H9 (cell line): Measurements from ENCODE around the gene RBKS. TPM values are rescaled to one million over a fixed set of nuclear protein-coding genes. Genes with fewer than 3 reads are reported as not detected.

Experiments used
- DNase-seq: peaks from one replicate; pipeline ENCODE4 v3.0.0-alpha.2; 2017
- H2AFZ ChIP-seq: one replicate; pipeline ENCODE4 v1.6.1; 2013; ENCODE audit warnings: mild to moderate bottlenecking, low read length, control low read depth, moderate library complexity
- H2AK5ac ChIP-seq: 2 replicates; pipeline ENCODE4 v1.6.1; 2013; ENCODE audit warnings: low read length, control low read depth, mixed read lengths; ENCODE audit not compliant: insufficient read length
- H2BK120ac ChIP-seq: one replicate; pipeline ENCODE4 v1.6.1; 2013; ENCODE audit warnings: low read depth, mild to moderate bottlenecking, low read length, control low read depth, inconsistent platforms; ENCODE audit not compliant: poor library complexity, severe bottlenecking
- H2BK12ac ChIP-seq: 2 replicates; pipeline ENCODE4 v1.6.1; 2013; ENCODE audit warnings: low read length, control low read depth, mixed read lengths, low read depth; ENCODE audit not compliant: insufficient read length
- H2BK15ac ChIP-seq: 2 replicates; pipeline ENCODE4 v1.6.1; 2013; ENCODE audit warnings: low read depth, low read length, control low read depth
- H2BK20ac ChIP-seq: one replicate; pipeline ENCODE4 v1.6.1; 2013; ENCODE audit warnings: low read depth, mild to moderate bottlenecking, low read length, control low read depth, inconsistent platforms; ENCODE audit not compliant: poor library complexity, severe bottlenecking
- H2BK5ac ChIP-seq: 2 replicates; pipeline ENCODE4 v1.6.1; 2013; ENCODE audit warnings: low read length, control low read depth, mixed read lengths; ENCODE audit not compliant: insufficient read length
- H3K14ac ChIP-seq: 2 replicates; pipeline ENCODE4 v1.6.1; 2013; ENCODE audit warnings: low read length, control low read depth; ENCODE audit not compliant: insufficient read depth
- H3K18ac ChIP-seq: 2 replicates; pipeline ENCODE4 v1.6.1; 2013; ENCODE audit warnings: low read depth, mild to moderate bottlenecking, mixed read lengths, low read length, control low read depth; ENCODE audit not compliant: insufficient read length
- H3K23ac ChIP-seq: 2 replicates; pipeline ENCODE4 v1.6.1; 2013; ENCODE audit warnings: low read length, control low read depth, mixed read lengths, low read depth; ENCODE audit not compliant: insufficient read length
- H3K23me2 ChIP-seq: 2 replicates; pipeline ENCODE4 v1.6.1; 2013; ENCODE audit warnings: low read depth, mild to moderate bottlenecking, mixed read lengths, low read length, control low read depth; ENCODE audit not compliant: insufficient read length, poor library complexity, severe bottlenecking
- H3K27ac ChIP-seq: 2 replicates; pipeline ENCODE4 v1.5.1; 2013; ENCODE audit warnings: low read length, control low read depth, mixed read lengths, low read depth; ENCODE audit not compliant: insufficient read length
- H3K27me3 ChIP-seq: 2 replicates; pipeline ENCODE4 v1.6.1; 2013; ENCODE audit warnings: low read length, control low read depth, inconsistent platforms; ENCODE audit not compliant: insufficient read depth
- H3K4ac ChIP-seq: 2 replicates; pipeline ENCODE4 v1.6.1; 2013; ENCODE audit warnings: low read depth, mild to moderate bottlenecking, control low read depth, inconsistent platforms, low read length, moderate library complexity
- H3K4me1 ChIP-seq: 2 replicates; pipeline ENCODE4 v1.6.1; 2013; ENCODE audit warnings: low read length, control low read depth, inconsistent platforms; ENCODE audit not compliant: insufficient read depth
- H3K4me2 ChIP-seq: 2 replicates; pipeline ENCODE4 v1.6.1; 2013; ENCODE audit warnings: low read length, control low read depth, mixed read lengths; ENCODE audit not compliant: insufficient read length, insufficient read depth
- H3K56ac ChIP-seq: 2 replicates; pipeline ENCODE4 v1.6.1; 2013; ENCODE audit warnings: low read depth, mild to moderate bottlenecking, mixed read lengths, low read length, control low read depth; ENCODE audit not compliant: insufficient read length
- H3K79me1 ChIP-seq: 2 replicates; pipeline ENCODE4 v1.6.1; 2013; ENCODE audit warnings: low read depth, mild to moderate bottlenecking, moderate library complexity, low read length, control low read depth, inconsistent platforms; ENCODE audit not compliant: insufficient read depth, poor library complexity, severe bottlenecking
- H3K79me2 ChIP-seq: 2 replicates; pipeline ENCODE4 v1.6.1; 2013; ENCODE audit warnings: low read length, control low read depth, inconsistent platforms; ENCODE audit not compliant: insufficient read depth
- H3K9ac ChIP-seq: 2 replicates; pipeline ENCODE4 v1.6.1; 2013; ENCODE audit warnings: low read length, control low read depth, mixed read lengths; ENCODE audit not compliant: insufficient read length; ENCODE audit errors: extremely low read depth
- H3K9me3 ChIP-seq: one replicate; pipeline ENCODE4 v1.6.1; 2013; ENCODE audit warnings: low read depth, low read length, inconsistent platforms; ENCODE audit not compliant: control insufficient read depth
- H3T11ph ChIP-seq: one replicate; pipeline ENCODE4 v1.6.1; 2013; ENCODE audit warnings: mild to moderate bottlenecking, low read length, control low read depth, inconsistent platforms
- H4K20me1 ChIP-seq: one replicate; pipeline ENCODE4 v1.6.1; 2013; ENCODE audit not compliant: control insufficient read depth, insufficient read length, insufficient read depth
- H4K5ac ChIP-seq: 2 replicates; pipeline ENCODE4 v1.6.1; 2013; ENCODE audit warnings: low read depth, mild to moderate bottlenecking, mixed read lengths, low read length, control low read depth; ENCODE audit not compliant: insufficient read length
- H4K8ac ChIP-seq: replicated peaks from 2 replicates; pipeline ENCODE4 v1.6.1; 2013; ENCODE audit warnings: low read length, control low read depth, mixed read lengths, low read depth; ENCODE audit not compliant: insufficient read length
- H4K91ac ChIP-seq: 2 replicates; pipeline ENCODE4 v1.6.1; 2013; ENCODE audit warnings: low read depth, mild to moderate bottlenecking, moderate library complexity, mixed read lengths, low read length, control low read depth; ENCODE audit not compliant: insufficient read length
- H3K27ac Mint-ChIP-seq, 3 experiments: 2 replicates in 2 of 3; 3 replicates in 1 of 3; pipeline ENCODE4 v1.8.0; 2020 to 2021; ENCODE audit warnings: mixed read lengths in 3 of 3, mild to moderate bottlenecking in 1 of 3, moderate library complexity in 1 of 3
- H3K27me3 Mint-ChIP-seq: 2 replicates; pipeline ENCODE4 v1.8.0; 2021; ENCODE audit warnings: low read depth, mild to moderate bottlenecking, moderate library complexity, mixed read lengths
- H3K36me3 Mint-ChIP-seq, 3 experiments: 2 replicates in 2 of 3; 3 replicates in 1 of 3; pipeline ENCODE4 v1.8.0; 2020 to 2021; ENCODE audit warnings: low read depth in 3 of 3, mixed read lengths in 3 of 3; ENCODE audit not compliant: insufficient read depth in 1 of 3
- H3K4me1 Mint-ChIP-seq, 2 experiments: 2 replicates each; pipeline ENCODE4 v1.8.0; 2020; ENCODE audit warnings: mixed read lengths in 2 of 2
- H3K4me3 Mint-ChIP-seq, 2 experiments: 2 replicates in 1 of 2; 3 replicates in 1 of 2; pipeline ENCODE4 v1.8.0; 2020 to 2021; ENCODE audit warnings: mild to moderate bottlenecking in 2 of 2, mixed read lengths in 2 of 2, moderate library complexity in 1 of 2
- H3K9me3 Mint-ChIP-seq, 2 experiments: 2 replicates in 1 of 2; 3 replicates in 1 of 2; pipeline ENCODE4 v1.8.0; 2020; ENCODE audit warnings: mild to moderate bottlenecking in 2 of 2, mixed read lengths in 2 of 2, moderate library complexity in 1 of 2
- WGBS: extraction: QIAGEN DNeasy Blood & Tissue Kit; methylation state at CpG from one replicate; pipeline ENCODE4 v1.1.7; 2013; ENCODE audit warnings: missing lambda C conversion rate, low lambda C conversion rate, mixed read lengths; ENCODE audit not compliant: insufficient read length; ENCODE audit errors: extremely low coverage; 5-methylcytosine and 5-hydroxymethylcytosine counted together
- total RNA-seq: library from RNA; stranded (reverse); gene quantifications from 2 replicates; pipeline ENCODE4 v1.2.1, GENCODE V29; 2021
- TF ChIP-seq, protein P1 (sequence below): fragments of 200-600 bp; sonication (generic); conservative IDR thresholded peaks from 3 replicates; pipeline ENCODE4 v1.8.0; 2021; ENCODE audit warnings: antibody characterized with exemption, mild to moderate bottlenecking

The RBKS gene
- total RNA-seq, 1 experiment from 2014 or later = 2.3 TPM

GRCh38 chr2:27771548-27772335 lies 118.4 kb downstream of the RBKS start, which contains the start of gene MRPL33:
MRPL33 (plus strand) TSS chr2:27771719; CDS start chr2:27771778, 59 bp downstream.
- H2AK5ac ChIP-seq = no peak within 1 kb of the TSS
- Mint-ChIP-seq H3K4me1 (peaks cover 16 to 18% of the 10 kb centered on the region in 2 experiments), H3K27me3 (peaks cover 8% of the 10 kb centered on the region; the same call in 1 of the 2 replicates), H3K9me3 (no peaks in the 10 kb centered on the region), H3K4me3 (peak within 1 kb of the TSS; percentile 99), H3K36me3 (peaks cover 7 to 17% (median 16%) of the 10 kb centered on the region in 3 experiments), H3K27ac (peak within 1 kb of the TSS; percentile 99 to 100 (median 100))
- H3K79me1 ChIP-seq = peaks cover 8% of the 10 kb centered on the region
- H2BK15ac ChIP-seq = no peak within 1 kb of the TSS
- H3K14ac ChIP-seq = peak within 1 kb of the TSS; percentile 94; the same call in 1 of the 2 replicates
- peak within 1 kb of the TSS; percentile 97 for H3K18ac ChIP-seq
- no peak within 1 kb of the TSS for H4K5ac ChIP-seq
- no peak within 1 kb of the TSS for H3T11ph ChIP-seq
- H3K4me1 ChIP-seq = no peaks in the 10 kb centered on the region
- TF ChIP-seq, protein P1, sequence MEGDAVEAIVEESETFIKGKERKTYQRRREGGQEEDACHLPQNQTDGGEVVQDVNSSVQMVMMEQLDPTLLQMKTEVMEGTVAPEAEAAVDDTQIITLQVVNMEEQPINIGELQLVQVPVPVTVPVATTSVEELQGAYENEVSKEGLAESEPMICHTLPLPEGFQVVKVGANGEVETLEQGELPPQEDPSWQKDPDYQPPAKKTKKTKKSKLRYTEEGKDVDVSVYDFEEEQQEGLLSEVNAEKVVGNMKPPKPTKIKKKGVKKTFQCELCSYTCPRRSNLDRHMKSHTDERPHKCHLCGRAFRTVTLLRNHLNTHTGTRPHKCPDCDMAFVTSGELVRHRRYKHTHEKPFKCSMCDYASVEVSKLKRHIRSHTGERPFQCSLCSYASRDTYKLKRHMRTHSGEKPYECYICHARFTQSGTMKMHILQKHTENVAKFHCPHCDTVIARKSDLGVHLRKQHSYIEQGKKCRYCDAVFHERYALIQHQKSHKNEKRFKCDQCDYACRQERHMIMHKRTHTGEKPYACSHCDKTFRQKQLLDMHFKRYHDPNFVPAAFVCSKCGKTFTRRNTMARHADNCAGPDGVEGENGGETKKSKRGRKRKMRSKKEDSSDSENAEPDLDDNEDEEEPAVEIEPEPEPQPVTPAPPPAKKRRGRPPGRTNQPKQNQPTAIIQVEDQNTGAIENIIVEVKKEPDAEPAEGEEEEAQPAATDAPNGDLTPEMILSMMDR = no peak
- H2AFZ ChIP-seq = peak within 1 kb of the TSS; percentile 70
- no peak within 1 kb of the TSS for H2BK120ac ChIP-seq
- H3K23ac ChIP-seq = no peak within 1 kb of the TSS
- H3K23me2 ChIP-seq = peaks cover 5% of the 10 kb centered on the region
- peak within 1 kb of the TSS; percentile 83 for H3K9ac ChIP-seq
- H4K20me1 ChIP-seq = peaks cover 2% of the 10 kb centered on the region
- H2BK12ac ChIP-seq = no peak within 1 kb of the TSS
- H3K79me2 ChIP-seq = peaks cover 16% of the 10 kb centered on the region; the same call in 1 of the 2 replicates
- no peaks in the 10 kb centered on the region for H3K27me3 ChIP-seq
- peak; percentile 96 for DNase-seq
- WGBS = no CpG with 5 or more reads among the region's 48 CpGs
- no peak within 1 kb of the TSS for H4K8ac ChIP-seq
- no peak within 1 kb of the TSS for H2BK5ac ChIP-seq
- H2BK20ac ChIP-seq = no peak within 1 kb of the TSS
- no peak within 1 kb of the TSS for H3K4ac ChIP-seq
- H4K91ac ChIP-seq = no peak within 1 kb of the TSS
- H3K56ac ChIP-seq = no peak within 1 kb of the TSS
- H3K9me3 ChIP-seq = no peaks in the 10 kb centered on the region
- H3K4me2 ChIP-seq = peak within 1 kb of the TSS; percentile 87
- peak within 1 kb of the TSS; percentile 71 for H3K27ac ChIP-seq
